ENCODE results near the gene SHC4. TPM values are rescaled to one million over a fixed set of nuclear protein-coding genes. Genes with fewer than 3 reads are reported as not detected.

Gene SHC4
- total RNA-seq, 8 experiments from 2014 or later, result 0.70 to 11.3 (median 3.9) TPM; not detected in 1

DNA sequence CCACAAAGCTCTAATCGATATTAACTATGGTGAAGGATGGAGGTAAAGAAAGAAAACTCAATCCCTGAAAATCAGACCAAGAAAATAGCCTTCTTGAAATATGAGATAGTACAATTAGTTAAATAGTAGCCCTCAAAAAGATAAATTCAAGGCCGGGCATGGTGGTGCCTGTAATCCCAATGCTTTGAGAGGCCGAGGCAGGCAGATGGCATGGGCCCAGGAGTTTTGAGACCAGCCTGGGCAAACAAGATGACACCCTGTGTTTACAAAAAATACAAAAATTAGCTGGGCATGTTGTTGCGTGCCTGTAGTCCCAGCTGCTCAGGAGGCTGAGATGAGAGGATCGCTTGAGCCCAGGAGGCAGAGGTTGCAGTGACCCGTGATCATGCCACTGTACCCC lies 121.2 kb downstream of the SHC4 start:
- in situ Hi-C loops (cut with MboI; ENCODE audit: low pct_unique_long_range_greater_than_20kb in 2 of 9, low sequenced_read_pairs in 9 of 9, unreplicated experiment in 9 of 9), result loop anchor here in 1 of 9 experiments (25.0 kb wide), 1 partner anchor 480 kb away; no protein-coding TSS in a partner anchor
- no peak overlapping the region for H3K27ac ChIP-seq
- no peak overlapping the region for H3K4me3 ChIP-seq
- no peak for ATAC-seq (replicated peaks in 6 of 8)
- WGBS, 10 experiments, result 63 to 100% (median 84%) methylated on average over 1 to 6 of the region's 6 CpGs; no CpG with 5 or more reads in 2 of the 10 experiments
- H3K4me1 ChIP-seq (replicated peaks in 1 of 2), result no peaks in the 10 kb centered on the region

DNA sequence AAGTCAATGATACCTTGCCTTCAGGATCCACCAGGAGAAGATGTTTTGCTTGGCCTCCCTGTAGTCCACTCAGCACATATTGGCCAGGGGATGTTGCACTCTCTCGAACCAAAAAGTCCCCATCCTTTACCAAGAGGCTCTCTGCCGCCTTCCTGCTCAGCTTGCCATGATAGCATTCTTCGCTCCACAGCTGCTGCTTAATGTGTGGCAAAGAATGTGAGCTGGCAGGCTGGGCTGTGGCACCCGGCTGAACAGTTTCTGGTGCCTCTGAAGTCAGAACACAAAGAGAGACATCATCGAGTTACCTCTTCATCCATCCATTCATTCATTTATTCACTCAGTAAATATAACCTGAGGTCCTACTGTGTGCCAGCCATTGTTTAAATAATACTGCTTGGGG lies 129.0 kb downstream of the SHC4 start:
- ATAC-seq (replicated peaks in 6 of 8), result no peak
- WGBS, 10 experiments, result 52 to 100% (median 83%) methylated on average over 1 to 4 of the region's 5 CpGs; no CpG with 5 or more reads in 5 of the 10 experiments
- in situ Hi-C loops (cut with MboI; ENCODE audit: low pct_unique_long_range_greater_than_20kb in 2 of 9, low sequenced_read_pairs in 9 of 9, unreplicated experiment in 9 of 9), result loop anchor here in 1 of 9 experiments (25.0 kb wide), 1 partner anchor 472 kb away; no protein-coding TSS in a partner anchor
- no peaks in the 10 kb centered on the region for H3K4me1 ChIP-seq (replicated peaks in 1 of 2)
- no peak overlapping the region for H3K27ac ChIP-seq
- no peak overlapping the region for H3K4me3 ChIP-seq

DNA sequence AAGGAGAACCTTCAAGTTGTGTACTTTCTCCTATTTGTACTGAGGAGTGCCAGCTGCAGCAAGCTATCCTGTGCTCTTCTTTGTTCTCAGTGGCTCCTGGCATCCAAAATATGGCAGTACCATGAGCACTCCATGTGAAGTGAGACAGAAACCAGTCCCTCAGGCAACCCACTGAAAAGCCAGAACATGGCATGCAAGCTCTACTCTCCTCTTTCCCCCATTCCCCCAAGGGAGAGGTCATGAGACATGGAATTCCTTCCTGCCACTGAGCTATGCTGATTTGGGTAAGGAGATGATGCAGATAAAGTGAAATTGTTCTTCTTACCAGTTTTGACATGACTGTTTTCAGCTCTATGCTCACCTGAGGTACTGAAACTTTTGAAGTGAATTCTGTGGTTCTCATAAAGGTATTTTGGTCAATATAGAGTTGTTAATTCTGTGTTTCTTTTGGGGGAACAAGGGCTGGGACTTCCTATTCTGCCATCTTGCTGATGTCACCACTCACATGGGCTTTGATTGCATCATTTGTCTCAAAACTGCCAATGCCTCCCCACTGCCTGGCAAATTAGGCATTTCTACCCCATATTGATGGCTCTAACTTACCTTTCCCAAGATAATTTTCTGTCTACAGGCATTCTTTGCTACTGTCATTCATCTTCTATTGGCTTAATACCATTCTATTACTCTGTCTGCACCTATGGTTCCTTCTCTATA lies 130.0 kb downstream of the SHC4 start:
- no peak for ATAC-seq (replicated peaks in 6 of 8)
- no peak overlapping the region for H3K27ac ChIP-seq
- in situ Hi-C loops (cut with MboI; ENCODE audit: low pct_unique_long_range_greater_than_20kb in 2 of 9, low sequenced_read_pairs in 9 of 9, unreplicated experiment in 9 of 9), result loop anchor here in 1 of 9 experiments (25.0 kb wide), 1 partner anchor 471 kb away; no protein-coding TSS in a partner anchor
- H3K4me1 ChIP-seq (replicated peaks in 1 of 2), result no peaks in the 10 kb centered on the region
- no peak overlapping the region for H3K4me3 ChIP-seq

DNA sequence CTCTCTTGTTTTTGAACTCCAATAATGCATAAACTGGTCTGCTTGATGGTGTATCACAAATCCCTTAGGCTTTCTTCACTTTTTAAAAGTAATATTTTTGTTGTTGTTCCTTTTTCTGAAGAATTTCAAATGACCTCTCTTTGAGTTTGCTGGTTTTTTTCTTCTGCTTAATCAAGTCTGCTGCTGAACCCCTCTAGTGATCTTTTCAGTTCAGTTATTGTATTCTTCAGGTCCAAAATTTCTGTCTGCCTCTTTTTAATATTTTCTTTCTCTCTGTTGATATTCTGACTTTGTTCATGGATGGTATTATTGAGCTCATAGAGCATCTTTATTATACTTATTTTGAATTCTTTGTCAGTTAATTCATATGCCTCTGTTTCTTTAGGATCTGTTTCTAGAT lies 131.1 kb downstream of the SHC4 start:
- H3K4me1 ChIP-seq (replicated peaks in 1 of 2), result no peaks in the 10 kb centered on the region
- no peak overlapping the region for H3K4me3 ChIP-seq
- ATAC-seq (replicated peaks in 6 of 8), result no peak
- in situ Hi-C loops (cut with MboI; ENCODE audit: low pct_unique_long_range_greater_than_20kb in 2 of 9, low sequenced_read_pairs in 9 of 9, unreplicated experiment in 9 of 9), result loop anchor here in 1 of 9 experiments (25.0 kb wide), 1 partner anchor 470 kb away; no protein-coding TSS in a partner anchor
- H3K27ac ChIP-seq, result no peak overlapping the region

DNA sequence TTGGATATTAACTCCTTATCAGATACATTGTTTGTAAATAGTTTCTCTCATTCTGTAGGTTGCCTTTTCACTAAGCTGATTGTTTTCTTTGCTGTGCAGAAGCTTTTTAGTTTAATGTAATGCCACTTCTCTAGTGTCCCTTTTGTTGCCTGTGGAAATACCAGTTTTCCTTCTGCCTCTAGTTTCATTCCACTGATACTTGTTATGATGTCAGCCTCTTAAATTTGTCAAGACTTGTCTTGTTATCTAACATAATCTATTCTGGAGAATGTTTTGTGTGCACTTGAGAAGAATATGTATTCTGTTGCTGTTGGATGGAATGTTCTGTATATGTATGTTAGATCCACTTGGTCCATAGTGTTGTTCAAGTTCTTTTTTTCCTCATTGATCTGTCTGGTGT lies 134.8 kb downstream of the SHC4 start:
- in situ Hi-C loops (cut with MboI; ENCODE audit: low pct_unique_long_range_greater_than_20kb in 2 of 9, low sequenced_read_pairs in 9 of 9, unreplicated experiment in 9 of 9), result loop anchor here in 1 of 9 experiments (25.0 kb wide), 1 partner anchor 467 kb away; no protein-coding TSS in a partner anchor
- ATAC-seq (replicated peaks in 6 of 8), result no peak
- Histone ChIP-seq H3K4me1 (replicated peaks in 1 of 2) (peaks cover 0 to 2% of the 10 kb centered on the region in 2 donors), H3K4me3 (no peak overlapping the region), H3K27ac (no peak overlapping the region)

DNA sequence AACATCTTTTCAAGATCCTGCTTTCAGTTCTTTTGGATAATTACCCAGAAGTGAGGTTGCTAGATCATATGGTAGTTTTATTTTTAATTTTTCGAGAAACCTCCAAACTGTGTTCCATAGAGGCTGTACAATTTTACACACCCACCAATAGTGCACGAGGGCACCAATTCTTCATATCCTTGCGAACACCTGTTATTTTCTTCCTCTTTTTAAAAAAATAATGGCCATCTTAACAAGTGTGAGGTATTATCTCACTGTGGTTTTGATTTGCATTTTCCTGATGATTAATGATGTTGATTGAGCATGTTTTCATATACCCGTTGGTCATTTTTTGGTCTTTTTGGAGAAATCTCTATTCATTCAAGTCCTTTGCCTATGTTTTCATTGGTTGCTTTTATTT lies 135.2 kb downstream of the SHC4 start:
- no peak for ATAC-seq (replicated peaks in 6 of 8)
- H3K27ac ChIP-seq, result no peak overlapping the region
- 50 to 93% (median 80%) methylated on average over 2 to 4 of the region's 4 CpGs for WGBS, 10 experiments
- H3K4me1 ChIP-seq (replicated peaks in 1 of 2), result peaks cover 0 to 2% of the 10 kb centered on the region in 2 donors
- no peak overlapping the region for H3K4me3 ChIP-seq
- in situ Hi-C loops (cut with MboI; ENCODE audit: low pct_unique_long_range_greater_than_20kb in 2 of 9, low sequenced_read_pairs in 9 of 9, unreplicated experiment in 9 of 9), result loop anchor here in 1 of 9 experiments (25.0 kb wide), 1 partner anchor 466 kb away; no protein-coding TSS in a partner anchor

DNA sequence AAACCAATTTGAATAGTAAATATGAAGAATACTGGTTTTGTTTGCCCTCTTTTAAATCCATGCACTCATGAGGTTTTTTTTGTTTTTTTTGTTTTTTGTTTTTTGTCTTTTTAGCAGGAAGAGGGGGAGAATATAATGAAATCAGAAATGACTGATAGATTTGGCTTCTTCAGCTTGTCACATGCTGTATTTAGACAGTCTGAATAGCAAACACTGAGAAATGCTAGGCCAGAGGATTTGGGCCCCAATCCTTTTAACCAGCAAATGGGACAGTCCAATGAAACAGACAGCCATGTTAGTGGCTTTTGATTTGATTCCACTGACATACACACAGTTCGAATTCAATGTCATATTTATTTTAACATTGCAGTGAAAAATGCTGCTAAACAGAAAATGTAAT lies 138.6 kb downstream of the SHC4 start:
- H3K4me3 ChIP-seq, result no peak overlapping the region
- peak in 1 of 8 experiments; percentile 31 for ATAC-seq (replicated peaks in 6 of 8)
- no peak overlapping the region for H3K27ac ChIP-seq
- in situ Hi-C loops (cut with MboI; ENCODE audit: low pct_unique_long_range_greater_than_20kb in 2 of 9, low sequenced_read_pairs in 9 of 9, unreplicated experiment in 9 of 9), result loop anchor here in 1 of 9 experiments (25.0 kb wide), 1 partner anchor 463 kb away; no protein-coding TSS in a partner anchor
- 40 to 88% (median 63%) methylated on average over 1 of the region's 1 CpG; no CpG with 5 or more reads in 2 of the 10 experiments for WGBS, 10 experiments
- peaks cover 0 to 2% of the 10 kb centered on the region in 2 donors for H3K4me1 ChIP-seq (replicated peaks in 1 of 2)

DNA sequence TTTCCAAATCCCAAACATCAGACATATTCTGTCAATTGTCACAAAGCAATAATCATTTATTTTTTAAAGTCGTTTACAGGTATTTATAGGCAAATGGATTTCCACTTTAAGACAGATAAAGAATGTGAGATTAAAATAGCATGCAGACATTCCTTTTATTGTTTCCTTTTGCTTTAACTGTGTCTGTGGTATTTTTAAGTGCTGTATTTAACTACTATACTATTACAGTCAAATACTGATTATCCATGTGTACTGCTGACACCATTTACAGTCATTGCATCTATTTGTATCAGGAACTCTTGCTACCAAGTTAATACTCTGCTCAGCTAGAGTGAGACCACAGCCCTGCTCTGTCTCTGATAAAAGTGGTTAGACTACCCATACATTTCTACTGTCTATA lies 140.0 kb downstream of the SHC4 start:
- in situ Hi-C loops (cut with MboI; ENCODE audit: low pct_unique_long_range_greater_than_20kb in 2 of 9, low sequenced_read_pairs in 9 of 9, unreplicated experiment in 9 of 9), result loop anchor here in 2 of 9 experiments (25.0 kb wide), 2 partner anchors 186 to 461 kb away; partner anchors contain the start of gene FBN1 (in 1 of the 2)
- no peak for ATAC-seq (replicated peaks in 6 of 8)
- Histone ChIP-seq H3K4me3 (no peak overlapping the region), H3K4me1 (replicated peaks in 1 of 2) (peaks cover 0 to 2% of the 10 kb centered on the region in 2 donors), H3K27ac (no peak overlapping the region)
- WGBS, 10 experiments, result 7 to 100% (median 44%) methylated on average over 1 of the region's 1 CpG; no CpG with 5 or more reads in 4 of the 10 experiments

DNA sequence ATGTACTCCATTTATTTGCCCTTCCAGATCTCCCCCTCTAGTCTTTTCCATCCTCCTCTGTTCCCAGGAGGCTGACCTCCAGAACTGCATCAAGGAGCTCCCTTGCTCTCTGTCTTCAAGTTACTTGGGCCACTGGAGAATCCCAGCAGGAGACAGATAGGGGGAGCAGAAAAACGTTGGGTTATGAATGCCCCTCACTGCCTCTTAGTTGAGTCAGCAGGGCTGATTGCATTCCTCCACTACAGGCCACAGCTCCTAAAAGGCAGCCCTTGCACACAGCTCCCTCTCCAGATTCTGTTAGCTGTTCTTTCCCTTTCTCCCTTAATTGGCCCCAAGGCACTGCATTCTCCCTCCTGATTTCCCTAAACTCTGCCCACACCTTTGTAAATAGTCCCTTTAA lies 140.5 kb downstream of the SHC4 start:
- ATAC-seq (replicated peaks in 6 of 8), result peak in 1 of 8 experiments; percentile 16
- 0% methylated on average over 1 of the region's 1 CpG; no CpG with 5 or more reads in 4 of the 10 experiments for WGBS, 10 experiments
- H3K27ac ChIP-seq, result no peak overlapping the region
- H3K4me1 ChIP-seq (replicated peaks in 1 of 2), result peaks cover 0 to 2% of the 10 kb centered on the region in 2 donors
- H3K4me3 ChIP-seq, result no peak overlapping the region
- in situ Hi-C loops (cut with MboI; ENCODE audit: low pct_unique_long_range_greater_than_20kb in 2 of 9, low sequenced_read_pairs in 9 of 9, unreplicated experiment in 9 of 9), result loop anchor here in 2 of 9 experiments (25.0 kb wide), 2 partner anchors 186 to 461 kb away; partner anchors contain the start of gene FBN1 (in 1 of the 2)

DNA sequence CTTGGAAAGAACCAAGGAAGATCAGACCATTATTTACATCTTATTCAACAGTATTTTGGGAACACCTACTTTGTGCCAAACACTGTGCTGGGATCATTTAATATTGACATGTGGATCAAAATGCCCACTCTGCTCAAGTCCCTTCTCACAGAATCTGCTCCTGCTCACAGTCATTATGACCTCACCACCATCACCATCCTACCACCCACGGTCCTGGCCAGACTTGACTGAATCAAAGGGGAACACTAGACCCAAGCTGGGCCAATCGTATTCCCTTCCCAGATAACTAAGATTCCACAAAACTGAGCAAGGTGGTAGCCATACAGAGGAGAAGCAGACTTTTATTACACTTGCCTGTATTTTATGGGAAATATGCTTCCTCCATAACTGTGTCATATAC lies 149.4 kb downstream of the SHC4 start:
- no peak overlapping the region for H3K27ac ChIP-seq
- WGBS, 10 experiments, result 46 to 92% (median 72%) methylated on average over 1 to 2 of the region's 2 CpGs; no CpG with 5 or more reads in 4 of the 10 experiments
- in situ Hi-C loops (cut with MboI; ENCODE audit: low pct_unique_long_range_greater_than_20kb in 2 of 9, low sequenced_read_pairs in 9 of 9, unreplicated experiment in 9 of 9), result loop anchor here in 2 of 9 experiments (25.0 kb wide), 2 partner anchors 177 to 452 kb away; partner anchors contain the start of gene FBN1 (in 1 of the 2)
- peaks cover 0 to 3% of the 10 kb centered on the region in 2 donors for H3K4me1 ChIP-seq (replicated peaks in 1 of 2)
- H3K4me3 ChIP-seq, result no peak overlapping the region
- no peak for ATAC-seq (replicated peaks in 6 of 8)

DNA sequence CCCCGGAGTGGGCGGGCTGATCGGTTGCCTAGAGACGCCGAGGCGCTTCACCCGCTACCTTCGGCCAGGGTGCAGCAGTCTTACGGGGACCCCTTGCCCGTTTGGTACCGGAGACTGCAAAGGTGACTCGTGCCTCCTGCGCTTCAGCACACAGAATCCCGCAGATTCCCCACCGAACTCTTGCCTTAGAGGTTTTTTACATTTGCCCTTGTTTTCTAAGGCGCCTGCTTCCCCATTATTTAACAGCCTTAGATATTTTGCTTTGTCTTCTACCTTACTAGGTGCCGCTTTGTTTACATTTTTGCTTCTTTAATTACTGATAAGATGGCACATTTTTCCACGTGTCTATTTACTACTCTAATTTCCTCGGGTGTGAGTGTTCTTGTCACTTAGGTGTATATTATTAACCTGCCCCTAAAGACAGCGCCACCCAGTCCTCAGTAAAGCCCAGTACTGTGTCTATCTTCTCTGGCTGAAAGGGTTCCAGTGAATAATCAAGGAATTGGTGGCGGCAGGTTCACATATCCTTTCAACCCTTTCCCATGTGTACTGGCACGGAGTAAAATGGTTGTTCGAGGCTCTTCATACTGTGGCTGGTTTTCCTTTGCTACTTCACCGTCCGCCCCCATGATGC lies 152.3 kb downstream of the SHC4 start:
- H3K4me1 ChIP-seq (replicated peaks in 1 of 2), result peaks cover 0 to 3% of the 10 kb centered on the region in 2 donors
- H3K27ac ChIP-seq, result no peak overlapping the region
- H3K4me3 ChIP-seq, result peak overlapping the region; percentile 38 to 72 (median 54)
- in situ Hi-C loops (cut with MboI; ENCODE audit: low pct_unique_long_range_greater_than_20kb in 2 of 9, low sequenced_read_pairs in 9 of 9, unreplicated experiment in 9 of 9), result loop anchor here in 2 of 9 experiments (25.0 kb wide), 2 partner anchors 174 to 449 kb away; partner anchors contain the start of gene FBN1 (in 1 of the 2)
- peak in 1 of 8 experiments; percentile 3 for ATAC-seq (replicated peaks in 6 of 8)
- whole genome bisulfite sequencing, 10 experiments, result 3 to 32% (median 9%) methylated on average over 3 to 20 of the region's 25 CpGs

DNA sequence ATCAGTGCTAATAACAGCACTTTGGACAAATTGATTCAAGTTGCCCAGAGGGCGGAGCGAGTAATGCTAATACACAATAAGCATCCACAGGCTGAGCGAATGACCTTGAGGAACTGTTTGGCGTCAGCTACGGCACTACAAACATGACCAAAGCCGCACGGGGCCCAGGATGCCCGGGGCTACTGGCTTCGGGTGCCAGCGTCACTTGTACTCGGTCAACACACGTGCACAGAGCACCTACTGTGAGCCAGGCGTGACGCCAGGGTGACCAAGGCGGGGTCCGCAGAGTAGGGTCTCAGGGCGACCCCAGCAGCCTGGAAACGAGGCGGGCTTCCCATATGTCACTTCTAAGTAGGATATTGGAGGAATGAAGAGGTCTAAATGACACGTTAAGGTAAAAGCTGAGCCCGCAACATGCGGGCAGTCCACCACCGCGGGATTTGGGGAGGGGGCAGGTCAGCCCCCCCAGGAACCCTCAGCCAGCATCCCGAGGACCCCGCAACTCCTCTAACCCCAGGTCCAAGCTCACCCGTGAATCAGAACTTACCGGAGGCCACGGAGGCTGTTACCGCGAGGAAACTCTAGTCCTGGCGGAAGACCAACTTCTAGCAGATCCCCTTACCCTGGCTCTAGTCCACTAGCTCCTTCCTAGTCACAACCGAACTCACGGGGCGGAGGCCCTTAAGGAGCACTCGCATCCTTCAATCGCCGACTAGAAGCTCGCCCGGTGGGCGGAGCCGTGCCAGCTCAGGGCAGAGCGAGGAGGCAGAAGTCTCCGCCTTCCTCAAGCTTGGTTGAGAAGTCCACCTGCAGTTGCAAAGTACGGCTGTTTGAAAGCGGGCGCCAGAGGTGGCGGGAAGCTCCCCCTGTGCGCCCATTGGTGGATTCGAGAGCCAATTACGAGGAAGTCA lies 153.1 kb downstream of the SHC4 start, which contains the start of gene CEP152:
Gene CEP152 (minus strand): TSS at position 656 of the 911 bp plus-strand sequence. CDS start 5,420 bp downstream, outside the sequence.
- in situ Hi-C loops (cut with MboI; ENCODE audit: low pct_unique_long_range_greater_than_20kb in 2 of 9, low sequenced_read_pairs in 9 of 9, unreplicated experiment in 9 of 9), result loop anchor here in 2 of 9 experiments (25.0 kb wide), 2 partner anchors 173 to 448 kb away; partner anchors contain the start of gene FBN1 (in 1 of the 2)
- Histone ChIP-seq H3K4me1 (replicated peaks in 1 of 2) (peaks cover 0 to 3% of the 10 kb centered on the region in 2 donors), H3K4me3 (peak within 1 kb of the TSS; percentile 38 to 72 (median 54)), H3K27ac (no peak within 1 kb of the TSS)
- WGBS, 10 experiments, result 0 to 20% (median 0%) methylated on average over 1 to 18 of the region's 51 CpGs
- ATAC-seq (replicated peaks in 6 of 8), result peak; percentile 96 to 98 (median 98)
